Immature natural killer cell (primary cell): Measurements from ENCODE around the gene VWA5B2. TPM values are rescaled to one million over a fixed set of nuclear protein-coding genes. Genes with fewer than 3 reads are reported as not detected.
"Not testable (repeated sequence)": the region's sequence is repeated elsewhere in the genome, so short reads cannot be mapped to it uniquely, and the experiment has no call there.

Experiments
- DNase-seq, 3 donors: peaks; one replicate each; pipeline ENCODE4 v3.0.0; 2022; ENCODE audit warnings: mixed read lengths in 1 of 3
- H3K27ac Mint-ChIP-seq, 6 donors: one replicate each; pipeline ENCODE4 v1.8.0; 2020; ENCODE audit warnings: mixed read lengths in 6 of 6, mild to moderate bottlenecking in 5 of 6, inconsistent platforms in 4 of 6, moderate library complexity in 3 of 6
- H3K27me3 Mint-ChIP-seq, 3 donors: one replicate each; pipeline ENCODE4 v1.8.0; 2020 to 2021; ENCODE audit warnings: low read depth in 3 of 3, mild to moderate bottlenecking in 3 of 3, mixed read lengths in 3 of 3, moderate library complexity in 3 of 3, inconsistent platforms in 1 of 3
- H3K36me3 Mint-ChIP-seq, 3 donors: one replicate each; pipeline ENCODE4 v1.8.0; 2020; ENCODE audit warnings: mixed read lengths in 3 of 3, inconsistent platforms in 2 of 3, mild to moderate bottlenecking in 2 of 3
- H3K4me1 Mint-ChIP-seq, 2 donors: one replicate each; pipeline ENCODE4 v1.8.0; 2020; ENCODE audit warnings: inconsistent platforms in 2 of 2, mild to moderate bottlenecking in 2 of 2, mixed read lengths in 2 of 2, moderate library complexity in 1 of 2
- H3K4me3 Mint-ChIP-seq, 5 donors: one replicate each; pipeline ENCODE4 v1.8.0; 2020; ENCODE audit warnings: mild to moderate bottlenecking in 5 of 5, mixed read lengths in 5 of 5, inconsistent platforms in 3 of 5, moderate library complexity in 3 of 5
- H3K9me3 Mint-ChIP-seq, 6 donors: one replicate each; pipeline ENCODE4 v1.8.0; 2020; ENCODE audit warnings: mild to moderate bottlenecking in 6 of 6, mixed read lengths in 6 of 6, inconsistent platforms in 4 of 6, moderate library complexity in 3 of 6
- polyA plus RNA-seq, 3 donors: library from polyadenylated mRNA; unstranded; fragments of 300-500 nt; fragmentation: Illumina TruSeq; gene quantifications; one replicate each; pipeline ENCODE4 v1.2.3, GENCODE V29; 2021

Gene VWA5B2
- polyA plus RNA-seq, 3 donors from 2014 or later = not detected

GRCh38 chr3:184259396-184259877 lies 30.1 kb downstream of the VWA5B2 start:
- Mint-ChIP-seq H3K36me3 (no peaks in the 10 kb centered on the region), H3K4me1 (peaks cover 21 to 22% of the 10 kb centered on the region in 2 donors), H3K9me3 (no peaks in the 10 kb centered on the region), H3K4me3 (peak overlapping the region in 4 of 5 donors; percentile 35 to 80 (median 71)), H3K27me3 (peaks cover 3 to 14% (median 12%) of the 10 kb centered on the region in 3 donors), H3K27ac (no peak overlapping the region)
- DNase-seq = no peak

- Mint-ChIP-seq H3K9me3 (no peaks in the 10 kb centered on the region), H3K4me1 (peaks cover 21 to 22% of the 10 kb centered on the region in 2 donors), H3K27ac (peak overlapping the region in 4 of 6 donors; percentile 29 to 89 (median 60)), H3K36me3 (no peaks in the 10 kb centered on the region), H3K27me3 (peaks cover 3 to 14% (median 14%) of the 10 kb centered on the region in 3 donors), H3K4me3 (peak overlapping the region; percentile 78 to 89 (median 83))
- DNase-seq = peak; percentile 38 to 46 (median 45)
Observed at GRCh38 chr3:184259878-184260723, 30.7 kb downstream of the VWA5B2 start.

GRCh38 chr3:184260724-184261269 lies 31.4 kb downstream of the VWA5B2 start:
- Mint-ChIP-seq H3K27ac (peak overlapping the region in 3 of 6 donors; percentile 58 to 89 (median 62)), H3K27me3 (peaks cover 3 to 14% (median 14%) of the 10 kb centered on the region in 3 donors)

GRCh38 chr3:184261270-184261853 lies 32.0 kb downstream of the VWA5B2 start, which contains the start of gene CAMK2N2:
Gene CAMK2N2 (minus strand): TSS chr3:184261553. CDS start chr3:184261285, 268 bp downstream.
- DNase-seq = peak; percentile 55 to 60 (median 58)
- peaks cover 21 to 22% of the 10 kb centered on the region in 2 donors for H3K4me1 Mint-ChIP-seq
- peaks cover 3 to 14% (median 14%) of the 10 kb centered on the region in 3 donors for H3K27me3 Mint-ChIP-seq
- no peaks in the 10 kb centered on the region for H3K9me3 Mint-ChIP-seq
- H3K27ac Mint-ChIP-seq = peak within 1 kb of the TSS in 5 of 6 donors; percentile 29 to 89 (median 65)
- H3K4me3 Mint-ChIP-seq = peak within 1 kb of the TSS; percentile 88 to 98 (median 89)
- H3K36me3 Mint-ChIP-seq = no peaks in the 10 kb centered on the region

More at GRCh38 chr3:184260724-184261269, 31.4 kb downstream of the VWA5B2 start:
- Mint-ChIP-seq H3K36me3 (no peaks in the 10 kb centered on the region), H3K4me1 (peaks cover 21 to 22% of the 10 kb centered on the region in 2 donors), H3K4me3 (peak overlapping the region; percentile 78 to 89 (median 83)), H3K9me3 (no peaks in the 10 kb centered on the region)
- no peak for DNase-seq

GRCh38 chr3:184261854-184262763 lies 32.7 kb downstream of the VWA5B2 start:
- peak; percentile 49 to 55 (median 51) for DNase-seq
- Mint-ChIP-seq H3K9me3 (no peaks in the 10 kb centered on the region), H3K27me3 (peaks cover 3 to 14% (median 14%) of the 10 kb centered on the region in 3 donors), H3K4me1 (peaks cover 21 to 22% of the 10 kb centered on the region in 2 donors), H3K36me3 (no peaks in the 10 kb centered on the region), H3K4me3 (peak overlapping the region; percentile 83 to 98 (median 89)), H3K27ac (peak overlapping the region in 4 of 6 donors; percentile 55 to 74 (median 64))

GRCh38 chr3:184262764-184263179 lies 33.4 kb downstream of the VWA5B2 start:
- Mint-ChIP-seq H3K4me3 (peak overlapping the region; percentile 58 to 66 (median 62)), H3K9me3 (no peaks in the 10 kb centered on the region), H3K36me3 (no peaks in the 10 kb centered on the region), H3K27me3 (peaks cover 5 to 14% (median 14%) of the 10 kb centered on the region in 3 donors), H3K27ac (peak overlapping the region in 4 of 6 donors; percentile 40 to 66 (median 62)), H3K4me1 (peaks cover 21 to 22% of the 10 kb centered on the region in 2 donors)
- DNase-seq = no peak

- H3K4me3 Mint-ChIP-seq, H3K36me3 Mint-ChIP-seq, H3K4me1 Mint-ChIP-seq, H3K9me3 Mint-ChIP-seq, DNase-seq, H3K27ac Mint-ChIP-seq: not testable (repeated sequence)
- H3K27me3 Mint-ChIP-seq = peaks cover 2 to 14% (median 12%) of the 10 kb centered on the region in 3 donors
Observed at GRCh38 chr3:184267249-184267648, 37.9 kb downstream of the VWA5B2 start.

- H3K4me3 Mint-ChIP-seq = no peak overlapping the region
- H3K9me3 Mint-ChIP-seq = no peaks in the 10 kb centered on the region
- H3K4me1 Mint-ChIP-seq = no peaks in the 10 kb centered on the region
- no peak overlapping the region for H3K27ac Mint-ChIP-seq
- H3K27me3 Mint-ChIP-seq = peaks cover 10 to 25% (median 13%) of the 10 kb centered on the region in 3 donors
- no peak for DNase-seq
- no peaks in the 10 kb centered on the region for H3K36me3 Mint-ChIP-seq
Observed at GRCh38 chr3:184272269-184272668, 42.9 kb downstream of the VWA5B2 start.

- Mint-ChIP-seq H3K27me3 (peaks cover 18 to 26% (median 23%) of the 10 kb centered on the region in 3 donors), H3K4me1 (no peaks in the 10 kb centered on the region), H3K27ac (no peak overlapping the region), H3K9me3 (no peaks in the 10 kb centered on the region), H3K4me3 (no peak overlapping the region), H3K36me3 (no peaks in the 10 kb centered on the region)
- no peak for DNase-seq
Observed at GRCh38 chr3:184275381-184275701, 46.0 kb downstream of the VWA5B2 start.

GRCh38 chr3:184275961-184276910 lies 46.9 kb downstream of the VWA5B2 start, which contains the start of gene ECE2:
Gene ECE2 (plus strand): TSS chr3:184276022. CDS start chr3:184276154, 132 bp downstream.
- peak within 1 kb of the TSS in 1 of 5 donors; percentile 18 for H3K4me3 Mint-ChIP-seq
- no peak for DNase-seq
- H3K27me3 Mint-ChIP-seq = peaks cover 19 to 26% (median 23%) of the 10 kb centered on the region in 3 donors
- H3K9me3 Mint-ChIP-seq = no peaks in the 10 kb centered on the region
- no peaks in the 10 kb centered on the region for H3K36me3 Mint-ChIP-seq
- H3K4me1 Mint-ChIP-seq = no peaks in the 10 kb centered on the region
- H3K27ac Mint-ChIP-seq = no peak within 1 kb of the TSS

- DNase-seq = no peak
- Mint-ChIP-seq H3K27ac (no peak overlapping the region), H3K27me3 (peaks cover 13 to 28% (median 20%) of the 10 kb centered on the region in 3 donors)
Observed at GRCh38 chr3:184277366-184277765, 48.0 kb downstream of the VWA5B2 start.

GRCh38 chr3:184282941-184283340 lies 53.6 kb downstream of the VWA5B2 start:
- Mint-ChIP-seq H3K36me3 (no peaks in the 10 kb centered on the region), H3K27ac (peak overlapping the region in 1 of 6 donors; percentile 66), H3K4me1 (no peaks in the 10 kb centered on the region), H3K4me3 (no peak overlapping the region), H3K27me3 (peaks cover 3 to 9% (median 7%) of the 10 kb centered on the region in 3 donors), H3K9me3 (peaks cover 0 to 2% (median 0%) of the 10 kb centered on the region in 6 donors)
- no peak for DNase-seq

More at GRCh38 chr3:184277366-184277765, 48.0 kb downstream of the VWA5B2 start:
- Mint-ChIP-seq H3K4me1 (no peaks in the 10 kb centered on the region), H3K36me3 (no peaks in the 10 kb centered on the region), H3K4me3 (no peak overlapping the region), H3K9me3 (peaks cover 0 to 2% (median 0%) of the 10 kb centered on the region in 6 donors)
